Measurements from ENCODE around the gene HS6ST3.

Gene HS6ST3

DNA sequence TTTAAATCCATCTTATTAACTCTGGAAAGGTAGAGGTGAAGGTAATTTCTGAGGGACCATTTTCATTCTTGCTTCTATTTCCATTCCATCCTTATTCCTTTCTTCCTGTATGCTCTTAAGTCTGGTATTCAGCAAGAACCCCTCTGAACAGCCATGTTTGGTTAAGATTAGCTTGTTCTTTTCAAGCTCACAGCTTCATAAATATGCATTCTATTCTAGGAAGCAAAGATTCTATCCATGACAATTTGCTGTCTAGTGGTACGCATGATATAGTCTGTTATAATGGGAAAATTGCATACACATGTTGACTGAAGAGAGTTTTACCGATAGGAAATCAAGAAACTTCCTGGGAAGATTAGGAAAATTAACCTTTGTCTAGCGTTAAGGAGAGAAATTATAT, 218.7 kb downstream of the HS6ST3 start:
- no peak for DNase-seq

- DNase-seq, result no peak
These were observed 225.1 kb downstream of the HS6ST3 start for GRCh38 chr13:96314974-96315373.

- DNase-seq, result no peak
These were observed 248.1 kb downstream of the HS6ST3 start for GRCh38 chr13:96338030-96338429.

- DNase-seq, result no peak
These were observed 252.4 kb downstream of the HS6ST3 start for GRCh38 chr13:96342286-96342685.

DNA sequence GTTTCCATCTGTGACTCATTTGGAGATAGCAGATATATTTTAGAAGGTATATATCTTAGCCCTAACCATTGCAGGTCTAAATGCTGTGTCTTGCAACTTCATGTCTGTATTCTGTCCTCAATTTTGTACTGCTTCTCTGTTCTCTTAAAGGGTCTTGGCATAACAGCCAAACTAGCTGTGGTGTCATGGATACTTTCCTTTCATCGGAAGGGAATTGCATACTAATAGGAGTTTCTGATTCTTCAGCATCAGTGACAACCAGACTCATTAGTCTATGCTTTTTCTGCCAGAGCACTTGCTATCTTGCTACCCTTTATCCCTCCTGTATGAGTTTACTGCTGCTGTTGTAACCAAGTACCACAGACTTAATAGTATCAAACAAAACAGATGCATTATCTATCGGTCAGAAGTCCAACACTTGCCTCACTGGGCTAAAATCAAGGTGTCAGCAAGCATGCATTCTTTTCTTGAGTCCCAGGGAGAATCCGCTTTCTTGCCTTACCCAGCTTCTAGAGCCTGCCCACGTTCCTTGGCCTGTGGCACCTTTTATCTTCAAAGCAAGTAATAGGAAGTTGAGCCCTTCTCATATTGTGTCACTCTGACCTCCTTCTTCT, 253.1 kb downstream of the HS6ST3 start:
- DNase-seq, result no peak

DNA sequence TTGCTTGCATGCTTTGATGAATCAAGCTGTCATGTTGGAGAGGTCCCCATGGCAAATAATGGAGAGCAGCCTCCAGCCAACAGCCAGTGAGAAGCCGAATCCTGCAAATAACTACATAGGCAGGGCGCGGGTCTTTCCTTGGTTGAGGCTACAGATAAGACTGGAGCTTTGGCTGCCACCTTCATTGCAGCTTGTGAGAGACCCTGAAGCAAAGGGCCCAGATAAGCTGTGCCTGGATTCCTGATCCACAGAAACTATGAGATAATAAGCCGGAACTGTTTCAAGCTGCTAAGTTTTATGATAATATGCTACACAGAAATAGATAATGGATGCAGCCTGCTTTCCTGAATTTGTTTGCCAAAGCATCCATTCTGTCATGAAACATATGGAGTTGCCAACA, 257.0 kb downstream of the HS6ST3 start:
- DNase-seq, result no peak

DNA sequence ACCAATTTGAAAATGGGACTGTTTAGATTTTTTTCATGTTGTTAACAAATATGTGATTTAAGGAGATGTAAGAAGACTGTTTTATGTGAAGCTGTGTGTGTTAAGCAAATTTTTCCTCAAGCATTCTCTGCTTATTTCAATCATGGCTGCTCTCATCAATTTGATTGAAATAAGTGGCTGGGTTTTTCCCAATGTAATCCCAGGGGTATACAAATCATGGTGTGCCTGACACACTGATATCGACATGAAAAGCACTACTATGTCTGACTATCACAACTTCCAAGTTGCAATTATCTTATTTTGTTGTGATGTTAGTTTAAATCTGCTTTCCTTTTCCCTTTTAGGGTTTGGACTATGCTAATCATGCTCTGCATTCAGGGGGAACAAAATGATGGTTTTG, 283.7 kb downstream of the HS6ST3 start:
- no peak for DNase-seq

- DNase-seq, result no peak
These were observed 287.9 kb downstream of the HS6ST3 start for GRCh38 chr13:96377835-96378234.

DNA sequence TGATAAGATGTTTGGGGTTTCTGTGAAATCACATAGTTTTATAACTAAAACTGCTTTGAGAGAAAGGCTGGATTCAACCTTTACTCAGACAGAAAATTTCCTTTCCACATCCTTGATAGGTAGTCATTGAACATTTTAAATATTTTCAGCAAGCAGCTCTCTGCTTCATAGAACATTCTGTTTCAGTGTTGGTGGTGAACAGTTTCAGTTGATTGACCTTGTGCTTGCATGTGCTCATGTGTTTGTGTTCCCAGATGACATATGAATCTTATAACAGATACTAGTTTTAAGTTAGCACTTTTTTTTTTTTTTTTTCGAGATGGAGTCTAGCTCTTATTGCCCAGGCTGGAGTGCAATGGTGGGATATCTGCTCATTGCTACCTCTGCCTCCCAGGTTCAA, 290.1 kb downstream of the HS6ST3 start:
- no peak for DNase-seq

GRCh38 chr13:96381681-96382080, 291.8 kb downstream of the HS6ST3 start:
- DNase-seq, result no peak

- DNase-seq, result no peak
These were observed 298.7 kb downstream of the HS6ST3 start for GRCh38 chr13:96388598-96388997.

- no peak for DNase-seq
These were observed 301.7 kb downstream of the HS6ST3 start for GRCh38 chr13:96391606-96392005.

DNA sequence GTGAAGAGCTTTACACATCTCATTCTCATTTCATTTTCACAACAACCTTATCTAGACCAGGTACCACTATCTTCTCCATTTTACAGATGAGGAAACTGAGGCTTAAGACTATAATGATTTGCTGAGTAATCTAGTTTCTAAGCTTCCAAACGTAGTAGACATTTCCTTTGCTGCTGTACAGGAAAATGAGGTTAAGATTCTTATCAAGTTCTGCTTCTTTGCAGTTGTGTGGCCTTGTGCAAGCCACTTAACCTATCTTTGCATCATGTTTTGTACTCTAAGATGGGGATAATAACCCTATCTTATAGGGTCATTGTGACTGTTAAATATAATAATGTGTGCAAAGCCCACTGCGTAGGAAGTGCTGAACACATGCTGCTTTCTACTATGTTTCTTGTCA, 307.9 kb downstream of the HS6ST3 start:
- DNase-seq, result no peak

DNA sequence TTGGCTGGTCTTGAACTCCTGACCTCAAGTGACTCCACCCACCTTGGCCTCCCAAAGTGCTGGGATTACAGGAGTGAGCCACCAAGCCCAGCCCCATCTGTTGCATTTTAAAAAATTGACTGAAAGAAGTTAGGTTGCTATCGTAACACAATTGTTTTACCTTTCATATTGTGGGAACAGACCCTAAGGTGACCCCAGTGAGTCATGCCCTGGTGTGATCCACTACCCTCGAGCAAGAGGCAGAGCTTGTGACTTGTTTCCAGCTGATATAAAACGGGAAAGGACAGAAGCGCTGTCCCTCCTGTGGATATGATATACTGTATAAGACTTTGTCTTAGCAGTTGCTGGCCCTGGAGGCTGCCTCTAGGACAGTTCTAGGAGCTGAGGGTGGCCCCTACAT, 308.6 kb downstream of the HS6ST3 start:
- no peak for DNase-seq

DNA sequence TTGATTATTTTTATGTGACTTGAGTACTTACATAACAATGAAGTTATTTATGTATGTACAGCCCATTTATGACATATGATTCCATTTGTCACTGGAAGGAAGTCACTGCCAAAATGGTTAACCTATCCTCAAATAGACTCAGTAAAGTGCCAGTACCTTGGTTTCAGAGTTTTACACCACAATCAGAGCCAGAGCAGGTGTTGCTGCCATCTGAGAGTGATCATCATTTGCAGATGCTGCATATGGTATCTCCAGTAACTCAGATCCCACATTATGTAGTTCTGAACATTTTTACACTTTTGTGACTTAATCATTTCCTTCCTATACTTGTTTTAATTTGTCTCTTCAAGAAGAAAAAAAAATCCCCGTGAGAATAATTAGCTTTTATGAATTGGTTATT, 313.3 kb downstream of the HS6ST3 start:
- DNase-seq, result no peak

- no peak for DNase-seq
These were observed 313.7 kb downstream of the HS6ST3 start for GRCh38 chr13:96403651-96404050.

DNA sequence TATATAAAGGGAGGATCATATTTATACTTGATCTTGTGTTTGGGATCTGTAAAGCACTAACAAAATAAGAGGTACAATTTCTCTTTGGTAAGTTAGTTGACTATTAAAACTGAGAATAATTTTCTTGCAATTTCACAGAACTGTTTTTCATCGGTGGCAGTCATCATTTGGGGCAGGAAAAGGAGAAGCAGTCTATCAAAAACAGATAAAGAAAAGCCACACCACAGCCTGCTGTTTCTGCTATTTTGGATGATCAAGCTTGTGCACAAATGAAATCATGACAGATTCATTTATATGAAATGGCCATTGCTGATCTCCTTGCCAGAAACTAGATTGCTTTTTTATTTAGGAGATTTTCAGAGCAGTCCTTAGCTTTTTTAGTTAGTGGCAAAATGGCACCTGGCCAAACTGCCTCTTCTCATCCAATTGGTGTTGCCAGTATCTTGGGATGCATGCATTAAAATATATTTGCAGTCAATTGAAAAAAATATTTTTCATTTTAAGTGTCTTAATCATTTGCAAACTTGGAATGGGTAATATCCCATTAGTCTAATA, 326.0 kb downstream of the HS6ST3 start:
- DNase-seq, result no peak

DNA sequence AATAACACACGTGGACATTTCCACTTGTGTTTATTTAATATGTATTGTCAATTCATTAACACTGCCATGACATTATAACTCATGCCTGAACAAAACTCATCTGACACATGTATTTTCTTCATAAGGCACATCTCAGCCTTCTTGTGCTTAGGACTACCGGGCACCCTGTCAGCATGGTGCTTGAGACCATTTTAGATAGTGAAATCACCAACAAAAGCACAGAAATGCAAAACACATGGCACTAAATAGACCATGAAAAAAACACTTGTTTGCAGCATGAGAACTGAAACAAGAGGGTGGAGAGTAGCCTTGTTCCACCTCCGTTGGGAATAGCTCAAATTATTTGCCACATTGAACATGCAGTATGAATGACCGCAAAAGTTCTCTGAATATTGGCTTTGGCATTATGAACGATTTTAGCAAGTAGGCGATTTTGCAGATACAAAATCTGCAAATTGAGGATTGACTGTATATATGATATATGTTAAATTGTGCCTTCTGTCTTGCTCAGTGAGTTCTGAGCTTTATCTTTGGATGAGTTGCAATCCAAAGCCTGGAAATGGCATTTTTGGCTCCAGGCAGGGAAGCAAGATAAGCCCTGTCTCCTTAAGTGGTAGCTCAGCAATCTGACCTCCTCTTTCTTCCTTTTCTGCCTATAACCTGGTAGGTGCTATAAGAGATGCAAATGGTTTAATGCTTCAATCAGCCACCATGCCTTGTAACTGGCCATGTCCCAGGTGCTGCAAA, 328.2 kb downstream of the HS6ST3 start:
- DNase-seq, result no peak

- no peak for DNase-seq
These were observed 331.4 kb downstream of the HS6ST3 start for GRCh38 chr13:96421314-96421713.

DNA sequence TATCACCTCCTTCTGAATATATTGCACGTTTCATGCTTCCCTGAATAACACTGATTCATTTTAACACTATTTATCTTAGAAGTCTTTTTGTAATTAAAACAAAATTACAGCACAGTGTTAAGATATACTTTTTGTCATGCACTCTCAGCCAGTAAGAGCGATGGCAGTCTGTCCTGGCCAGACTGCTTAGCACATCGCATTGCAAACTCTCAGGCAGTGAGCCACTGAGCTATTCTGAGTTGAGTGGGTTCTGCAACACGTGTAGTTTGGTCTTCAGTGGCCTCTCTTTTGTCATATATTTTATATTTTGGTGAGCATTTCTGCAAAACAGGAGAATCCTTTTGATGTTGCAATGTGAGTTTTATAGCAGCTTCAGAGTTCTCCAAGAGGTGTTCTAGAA, 332.1 kb downstream of the HS6ST3 start:
- no peak for DNase-seq

- DNase-seq, result no peak
These were observed 336.3 kb downstream of the HS6ST3 start for GRCh38 chr13:96426167-96426566.

GRCh38 chr13:96428911-96429310, 339.0 kb downstream of the HS6ST3 start:
- no peak for DNase-seq

DNA sequence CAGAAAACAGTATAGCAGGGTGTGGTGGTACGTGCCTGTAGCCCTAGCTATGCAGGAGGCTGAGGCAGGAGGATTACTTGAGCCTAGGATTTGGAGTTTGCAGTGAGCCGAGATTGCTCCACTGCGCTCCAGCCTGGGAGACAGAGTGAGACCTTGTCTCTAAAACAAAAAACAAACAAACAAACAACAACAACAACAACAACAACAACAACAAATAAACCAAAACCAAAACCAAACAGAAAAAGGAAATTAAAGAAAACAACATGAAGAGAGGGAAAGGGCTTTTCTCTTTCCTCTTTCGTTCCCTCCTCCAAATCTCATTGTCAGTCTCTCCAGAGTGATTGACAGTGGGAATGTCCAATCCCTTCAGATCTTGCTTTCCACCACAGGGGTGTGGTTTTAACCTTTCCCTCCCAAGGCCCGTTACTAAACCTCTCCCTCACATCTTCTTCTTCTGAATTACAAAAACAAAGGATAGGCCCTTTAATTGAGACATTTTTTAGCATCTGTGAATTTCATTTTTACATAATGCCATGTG, 341.2 kb downstream of the HS6ST3 start:
- no peak for DNase-seq

DNA sequence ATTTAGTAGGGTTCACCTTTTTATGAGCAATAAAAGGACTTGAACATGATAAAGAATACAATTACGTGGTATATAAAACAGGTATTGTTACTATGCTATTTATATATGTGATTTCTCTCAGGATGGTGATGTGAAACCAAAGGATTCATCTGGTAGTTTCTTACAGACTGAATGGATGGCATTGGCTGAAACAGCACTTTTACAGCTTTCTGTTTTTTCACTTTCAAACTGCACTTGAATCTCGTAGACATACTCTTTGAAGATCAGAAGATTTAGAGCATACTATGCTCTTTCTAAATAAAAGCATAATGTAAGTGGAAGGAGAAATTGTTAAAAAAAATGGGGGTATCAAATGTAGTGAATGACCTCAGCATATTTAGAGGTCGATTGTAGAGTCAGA, 354.8 kb downstream of the HS6ST3 start:
- DNase-seq, result no peak

All from fibroblast of skin of back (primary cell).